Stimulated activated CD8-positive, alpha-beta memory T cell treated with anti-CD3 and anti-CD28 coated beads, Interleukin-15, amount 100 ng/mL, for 48 hours (primary cell): Measurements from ENCODE around the gene FNDC11.
"Not testable (repeated sequence)": the region's sequence is repeated elsewhere in the genome, so short reads cannot be mapped to it uniquely, and the experiment has no call there.

Source experiments
- DNase-seq, 2 donors: peaks; one replicate each; pipeline ENCODE4 v3.0.0-alpha.2; 2020; ENCODE audit warnings: low read depth in 2 of 2

Gene FNDC11

DNA sequence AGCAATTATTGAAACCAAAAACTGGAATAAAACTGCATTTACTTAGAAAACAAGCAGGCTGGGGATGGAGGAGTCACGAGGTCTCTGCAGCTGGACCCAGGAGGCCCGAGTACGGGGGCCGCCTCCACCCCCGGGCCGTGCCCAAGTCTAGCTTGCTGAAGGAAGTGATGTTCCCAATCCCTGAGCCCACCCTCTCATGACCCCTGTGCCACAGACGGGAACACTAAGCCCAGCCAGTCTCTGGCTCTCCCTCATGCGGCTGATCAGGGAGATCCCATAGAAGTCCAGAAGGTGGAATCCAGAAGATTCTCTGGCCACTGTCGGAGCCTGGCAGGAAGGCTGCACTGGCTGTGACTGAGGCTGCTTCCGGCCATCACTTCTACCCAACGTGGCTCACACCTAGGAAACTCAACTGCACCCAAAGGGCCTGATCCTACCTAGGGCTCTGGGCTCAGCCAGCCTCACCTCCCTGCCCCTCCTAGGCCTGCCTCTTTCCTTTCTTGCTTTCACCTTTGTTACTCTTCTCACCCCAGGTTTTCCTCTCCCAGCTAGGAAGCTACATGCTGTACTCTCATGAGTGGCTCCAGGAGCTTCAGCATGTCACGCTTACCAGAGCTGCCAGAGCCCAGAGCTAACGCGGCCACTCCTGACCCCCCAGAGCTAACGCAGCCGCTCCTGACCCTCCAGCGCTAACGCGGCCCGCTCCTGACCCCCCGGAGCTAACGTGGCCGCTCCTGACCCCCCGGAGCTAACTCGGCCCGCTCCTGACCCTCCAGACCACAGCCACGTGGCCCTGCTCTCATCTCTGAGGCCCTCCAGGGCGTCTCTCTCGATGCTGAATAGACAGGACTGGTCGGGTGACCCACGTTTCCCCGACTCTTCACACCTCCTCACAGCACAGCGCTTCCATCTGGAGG lies 44.8 kb downstream of the FNDC11 start:
- no peak for DNase-seq

DNA sequence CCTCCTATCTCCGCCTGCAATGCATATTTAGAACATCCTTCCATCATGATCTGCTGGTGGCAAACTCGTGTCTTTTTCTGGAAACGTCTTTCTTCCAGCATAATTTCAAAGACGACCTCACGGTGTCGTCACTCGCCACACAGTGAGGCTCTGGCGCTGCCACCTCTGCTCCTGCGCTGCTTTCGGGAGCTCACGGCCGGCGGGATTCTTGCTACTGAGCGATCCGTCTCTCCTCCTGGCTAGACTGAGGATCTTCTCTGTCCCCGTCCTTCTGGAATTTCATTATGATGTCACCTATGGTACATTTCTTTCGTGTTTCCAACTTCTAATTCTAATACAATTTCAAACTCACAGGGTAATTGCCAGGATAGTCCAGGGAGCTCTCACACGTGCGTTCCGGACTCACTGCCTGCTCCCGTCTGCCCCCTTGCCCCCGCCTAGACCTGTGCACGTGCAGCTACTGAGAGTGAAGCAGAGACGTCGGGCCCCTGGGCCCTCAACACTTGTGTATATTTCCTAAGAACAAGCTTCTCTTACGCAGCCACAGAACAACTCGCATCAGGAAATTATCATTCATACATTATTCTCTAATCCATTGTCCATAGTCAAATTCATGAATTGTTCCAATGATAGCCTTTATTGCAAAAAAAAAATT lies 45.6 kb downstream of the FNDC11 start:
- no peak for DNase-seq

DNA sequence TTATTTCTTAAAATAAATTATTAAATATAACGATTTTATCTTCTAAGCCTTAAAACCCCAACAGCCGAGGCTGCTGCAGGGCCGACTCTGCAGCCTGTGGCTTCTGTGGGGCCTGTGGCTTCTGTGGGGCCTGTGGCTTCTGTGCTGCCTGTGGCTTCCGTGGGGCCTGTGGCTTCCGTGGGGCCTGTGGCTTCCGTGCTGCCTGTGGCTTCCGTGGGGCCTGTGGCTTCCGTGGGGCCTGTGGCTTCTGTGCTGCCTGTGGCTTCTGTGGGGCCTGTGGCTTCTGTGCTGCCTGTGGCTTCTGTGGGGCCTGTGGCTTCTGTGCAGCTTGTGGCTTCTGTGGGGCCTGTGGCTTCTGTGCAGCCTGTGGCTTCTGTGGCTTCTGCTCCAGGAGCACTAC lies 47.7 kb downstream of the FNDC11 start:
- DNase-seq = not testable (repeated sequence)

DNA sequence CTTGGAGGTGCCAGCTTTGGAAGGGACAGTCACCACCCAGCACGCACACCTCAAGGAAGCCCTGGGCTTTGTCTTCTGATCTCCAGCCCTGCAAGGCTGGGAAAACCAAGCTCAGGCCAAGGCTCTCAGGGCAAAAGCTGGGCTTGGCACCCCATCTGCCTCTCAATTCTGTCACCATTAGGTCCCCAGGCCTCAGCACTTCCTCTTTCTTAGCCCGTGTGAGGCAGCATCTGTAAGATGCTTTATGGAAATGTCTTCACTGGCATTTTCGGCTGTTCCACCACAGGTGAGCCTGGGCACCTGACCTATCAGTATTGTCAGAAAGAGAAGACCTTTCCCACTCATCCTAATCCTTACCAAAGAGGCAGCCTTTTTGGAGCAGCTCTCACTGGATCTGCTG lies 48.4 kb downstream of the FNDC11 start:
- DNase-seq = no peak
